Stimulated activated CD4-positive, alpha-beta T cell treated with anti-CD3 and anti-CD28 coated beads, Interleukin-15, amount 100 ng/mL, for 48 hours (primary cell): ENCODE results near the gene TMEM106C.

Experiments
- DNase-seq, 2 donors: peaks; one replicate each; pipeline ENCODE4 v3.0.0-alpha.2; 2020; ENCODE audit warnings: low read depth in 2 of 2

Gene TMEM106C, protein sequence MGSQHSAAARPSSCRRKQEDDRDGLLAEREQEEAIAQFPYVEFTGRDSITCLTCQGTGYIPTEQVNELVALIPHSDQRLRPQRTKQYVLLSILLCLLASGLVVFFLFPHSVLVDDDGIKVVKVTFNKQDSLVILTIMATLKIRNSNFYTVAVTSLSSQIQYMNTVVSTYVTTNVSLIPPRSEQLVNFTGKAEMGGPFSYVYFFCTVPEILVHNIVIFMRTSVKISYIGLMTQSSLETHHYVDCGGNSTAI

DNA sequence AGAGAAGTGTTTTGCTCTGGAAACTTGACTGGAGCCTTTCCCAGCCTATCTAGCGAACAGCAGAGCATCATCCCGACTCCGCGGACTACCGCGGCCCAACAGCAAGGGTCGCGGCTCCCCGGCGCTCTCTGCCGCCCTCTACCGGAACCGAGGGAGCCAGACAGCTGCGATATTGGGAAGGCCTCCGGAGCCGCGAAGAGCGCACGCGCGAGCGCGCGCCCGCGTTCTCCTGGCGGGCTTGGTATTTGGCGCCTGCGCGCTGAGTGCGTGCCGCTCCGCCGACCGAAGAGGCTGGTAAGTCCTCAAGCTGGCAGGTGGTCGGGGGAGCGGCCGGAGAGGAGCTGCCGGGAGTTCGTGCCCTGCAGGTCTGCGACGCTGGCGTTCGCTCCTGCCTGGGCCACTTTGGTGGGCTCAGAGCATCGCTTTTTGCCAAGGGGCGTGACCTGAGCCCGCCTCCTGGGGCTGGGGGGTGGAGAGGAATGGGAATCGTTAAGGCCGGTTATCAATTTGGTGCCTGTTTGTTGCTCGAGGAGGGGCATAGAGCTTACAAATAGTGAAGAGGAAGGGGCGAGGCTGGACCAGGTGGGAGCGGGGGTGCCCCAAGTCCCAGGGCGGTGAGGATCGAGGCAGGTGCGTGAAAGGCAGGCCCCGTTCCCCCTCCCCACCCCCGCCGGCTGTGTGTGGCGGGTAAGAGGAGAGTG, at the start of gene TMEM106C:
TMEM106C (plus strand) TSS at position 257 of the 701 bp plus-strand sequence. CDS start 641 bp downstream, outside the sequence.
- peak; percentile 84 to 88 for DNase-seq

DNA sequence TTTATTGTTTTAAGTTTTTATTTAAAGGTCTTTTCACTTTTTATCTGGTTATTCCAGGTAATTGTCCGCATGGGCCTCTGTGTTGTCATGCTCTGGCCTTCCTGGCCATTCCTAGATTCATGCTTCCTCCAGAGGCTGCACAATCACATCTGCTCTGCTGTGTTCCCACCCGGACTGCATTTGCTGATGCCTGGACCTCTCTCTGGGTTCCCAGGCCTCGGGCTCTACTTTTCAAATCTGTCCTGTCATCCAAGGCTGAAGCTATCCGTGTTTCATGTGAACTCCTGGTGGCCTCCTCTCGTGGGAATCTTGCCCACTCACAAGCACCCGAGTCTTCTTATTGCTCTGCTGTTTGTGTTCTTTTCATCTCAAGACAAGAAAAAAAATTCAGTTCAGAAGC, 42.5 kb upstream of the TMEM106C start:
- no peak for DNase-seq

DNA sequence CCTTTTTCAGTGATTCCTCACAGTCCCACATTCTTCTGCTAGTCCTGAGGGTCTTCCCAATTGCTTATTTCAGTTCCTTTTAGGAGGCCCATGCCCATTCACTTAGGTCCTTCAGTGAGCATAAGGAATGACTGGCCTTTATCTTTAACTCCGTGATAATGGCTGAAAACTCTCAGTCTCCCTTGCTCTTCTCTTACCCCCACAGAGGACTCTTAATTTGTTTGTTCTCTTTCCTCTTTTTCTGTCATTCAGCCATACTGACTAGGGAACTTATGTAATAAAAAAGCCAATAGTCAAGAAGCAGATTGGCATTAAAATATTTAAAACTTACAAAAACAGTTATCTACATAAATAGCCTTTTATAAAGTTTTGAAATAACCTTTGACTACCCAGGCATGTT, 41.5 kb upstream of the TMEM106C start:
- no peak for DNase-seq

DNA sequence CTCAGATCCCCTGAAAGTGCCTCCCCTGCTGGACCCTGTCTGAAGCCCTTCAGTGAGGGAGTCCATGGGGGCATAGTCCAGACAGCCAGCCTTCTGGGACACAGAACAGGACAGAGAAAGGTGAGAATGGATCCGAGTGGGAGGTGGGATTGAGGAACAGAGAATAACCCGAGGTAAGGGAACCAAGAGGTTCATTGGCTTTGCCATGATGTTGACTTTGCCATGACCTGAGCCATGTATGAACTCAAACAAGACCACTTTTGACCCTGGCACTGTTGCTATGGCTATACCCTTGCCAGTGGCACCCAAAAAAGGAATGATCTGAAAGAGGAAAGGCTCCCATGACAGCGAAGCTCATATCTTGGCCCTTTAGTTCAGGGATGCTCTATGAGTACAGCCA, 36.0 kb upstream of the TMEM106C start:
- DNase-seq, result no peak

DNA sequence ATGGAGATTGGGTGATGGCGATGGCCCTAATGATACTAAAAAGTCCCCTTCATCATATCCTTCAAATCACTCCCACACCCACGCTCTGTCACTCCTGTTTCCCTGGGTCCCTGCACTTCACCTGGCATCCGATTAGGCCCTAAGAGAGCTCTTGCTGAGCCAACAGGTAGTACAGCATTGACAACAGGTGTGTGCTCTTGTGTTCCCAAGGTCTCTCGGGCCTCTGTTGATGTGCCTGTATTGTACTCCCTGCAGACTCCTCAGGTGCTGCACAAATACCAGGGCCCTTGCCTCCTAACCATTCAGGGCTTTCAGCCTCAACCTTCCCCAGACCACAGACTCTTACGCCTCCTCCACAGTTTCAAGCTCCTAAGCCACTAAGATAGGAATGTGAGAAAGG, 32.8 kb upstream of the TMEM106C start:
- no peak for DNase-seq

DNA sequence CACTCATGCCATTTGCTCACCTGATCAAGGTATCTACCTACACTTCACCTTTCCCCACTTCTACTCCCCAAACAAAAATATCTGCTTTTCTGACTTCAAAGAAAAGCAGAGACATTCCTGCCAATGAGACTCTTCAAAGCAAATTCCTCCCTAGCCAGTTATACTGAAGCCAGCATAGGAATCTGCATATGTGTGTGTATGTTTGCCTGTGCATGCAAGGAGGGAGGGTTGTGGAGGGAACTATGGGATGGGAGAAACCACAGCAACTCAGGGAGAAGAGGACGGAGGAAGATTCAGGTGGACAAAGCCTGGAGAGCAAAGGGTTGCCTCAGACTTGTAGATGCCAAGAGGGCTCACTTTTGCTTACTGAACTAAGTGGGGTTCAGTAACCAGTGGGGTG, 32.2 kb upstream of the TMEM106C start:
- no peak for DNase-seq

DNA sequence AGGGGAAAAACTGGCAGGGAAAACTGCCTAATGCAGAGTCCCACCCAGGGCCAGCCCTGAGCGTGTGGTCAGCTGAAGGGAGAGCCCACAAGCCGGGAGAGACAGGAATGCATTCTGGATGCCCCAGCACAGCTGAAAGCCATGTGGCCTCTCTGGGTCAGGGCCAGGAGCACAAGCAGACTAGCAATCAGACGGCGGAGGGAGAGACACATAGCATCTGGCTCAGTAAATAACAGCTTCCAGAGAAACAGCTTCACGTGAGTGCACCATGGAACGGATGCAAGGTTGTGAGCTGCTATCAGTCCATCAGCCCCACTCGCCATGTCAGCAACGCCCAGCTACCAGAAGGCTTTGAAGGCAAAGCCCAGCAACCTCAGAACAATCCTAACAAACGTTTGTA, 28.2 kb upstream of the TMEM106C start:
- DNase-seq, result no peak

DNA sequence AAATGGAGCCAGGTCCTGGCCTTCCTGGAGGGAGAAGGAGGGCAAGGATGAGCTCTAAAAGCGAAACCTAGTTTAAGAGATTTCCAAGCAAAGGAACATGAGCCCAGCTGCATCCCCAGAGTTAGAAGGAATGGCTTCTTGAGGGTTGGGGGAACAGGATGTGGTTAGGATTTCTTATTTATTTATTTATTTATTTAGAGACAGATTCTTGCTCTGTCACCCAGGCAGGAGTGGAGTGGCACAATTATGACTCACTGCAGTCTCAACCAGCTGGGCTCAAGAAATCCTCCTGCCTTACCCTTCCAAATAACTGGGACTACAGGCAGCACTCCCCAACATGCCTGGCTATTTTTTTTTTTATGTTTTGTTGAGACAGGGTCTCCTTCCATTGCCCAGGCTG, 25.3 kb upstream of the TMEM106C start:
- DNase-seq, result no peak

DNA sequence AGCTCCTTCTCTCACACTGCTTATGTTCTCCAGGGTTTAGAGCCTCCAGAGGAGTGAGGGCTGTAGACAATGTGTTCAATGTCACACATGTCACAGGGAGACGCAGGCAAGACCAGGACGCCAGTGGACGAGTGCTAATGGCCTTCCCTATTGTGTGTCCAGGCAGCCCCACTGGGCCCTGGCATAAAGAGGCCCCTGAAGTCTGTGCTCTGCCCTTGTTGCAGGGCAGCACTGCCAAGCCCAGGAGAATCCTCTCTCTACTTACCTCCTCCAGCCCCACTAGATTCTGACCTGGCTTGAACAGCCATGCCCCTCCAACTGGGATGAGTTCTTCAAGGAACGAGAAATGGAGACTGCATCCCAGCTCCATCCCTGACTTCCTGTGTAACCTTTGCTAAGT, 24.8 kb upstream of the TMEM106C start:
- no peak for DNase-seq

DNA sequence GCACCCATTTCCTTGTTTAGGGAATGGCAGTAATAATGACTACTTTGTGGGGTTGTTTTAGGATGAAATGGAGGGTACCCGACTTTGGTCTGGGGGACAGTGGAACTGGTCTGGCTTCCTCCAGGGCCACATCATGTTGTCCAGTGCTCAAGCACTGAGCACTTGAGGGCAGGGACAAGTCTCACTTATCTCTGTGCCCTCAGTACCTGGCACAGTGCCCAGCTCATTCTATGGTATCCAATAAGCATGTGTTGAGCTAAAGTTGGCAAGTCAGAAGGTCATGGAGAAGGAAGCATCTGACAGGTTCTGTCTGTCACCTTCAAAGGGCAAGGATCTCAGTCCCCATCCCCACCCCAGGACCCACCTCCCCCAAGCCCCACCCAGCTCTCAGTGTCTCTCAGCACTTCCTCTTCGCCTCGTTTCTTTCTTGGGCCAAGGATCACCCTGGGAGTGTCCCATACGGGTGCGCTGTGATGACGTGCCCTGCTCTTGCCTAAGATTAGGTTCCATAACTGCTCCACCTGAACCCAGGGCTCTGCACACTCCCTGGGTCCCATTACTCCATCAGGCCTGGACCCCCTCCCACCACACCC, 24.3 kb upstream of the TMEM106C start:
- DNase-seq, result no peak

DNA sequence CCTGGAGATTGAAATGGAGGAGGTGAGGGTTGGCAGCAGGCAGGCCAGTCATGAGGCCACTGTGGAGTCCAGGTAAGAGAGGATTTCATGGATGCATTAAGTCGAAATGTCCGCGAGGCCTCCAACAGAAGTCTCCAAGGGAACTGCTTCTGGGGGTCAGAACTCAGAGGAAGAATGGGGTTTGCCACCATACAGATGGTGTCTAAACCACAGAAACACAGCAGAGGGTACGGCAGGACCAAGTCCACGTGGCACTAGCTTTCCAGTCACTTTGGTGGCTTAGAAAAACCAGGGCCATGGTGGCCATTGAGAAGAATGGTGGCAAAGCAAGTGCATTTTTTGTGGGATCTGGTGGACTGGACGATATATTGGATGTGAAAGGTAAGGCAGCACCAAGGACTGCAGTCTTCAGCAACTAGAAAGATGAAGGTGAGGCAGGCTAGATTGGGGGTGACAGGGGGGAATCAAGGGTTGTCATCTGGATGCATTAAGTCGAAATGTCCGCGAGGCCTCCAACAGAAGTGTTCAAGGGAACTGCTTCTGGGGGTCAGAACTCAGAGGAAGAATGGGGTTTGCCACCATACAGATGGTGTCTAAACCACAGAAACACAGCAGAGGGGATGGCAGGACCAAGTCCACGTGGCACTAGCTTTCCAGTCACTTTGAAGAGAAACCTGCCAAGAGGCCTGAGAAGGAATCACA, 22.5 kb upstream of the TMEM106C start:
- no peak for DNase-seq

DNA sequence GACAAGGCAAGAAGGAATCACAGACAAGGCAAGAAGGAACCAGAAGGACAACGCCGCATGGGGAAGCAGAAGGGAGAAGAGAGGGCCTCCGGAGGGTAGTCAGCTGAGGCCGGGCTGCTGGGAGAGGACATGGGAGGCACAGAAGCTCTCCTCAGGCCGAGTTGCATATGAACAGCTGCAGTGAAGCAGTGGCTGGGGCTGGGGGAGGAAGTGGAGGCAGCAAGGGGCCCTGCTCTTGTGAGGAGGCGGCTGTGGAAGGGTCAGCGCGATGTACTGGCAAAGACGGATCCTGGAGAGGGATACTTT, 22.0 kb upstream of the TMEM106C start:
- no peak for DNase-seq

DNA sequence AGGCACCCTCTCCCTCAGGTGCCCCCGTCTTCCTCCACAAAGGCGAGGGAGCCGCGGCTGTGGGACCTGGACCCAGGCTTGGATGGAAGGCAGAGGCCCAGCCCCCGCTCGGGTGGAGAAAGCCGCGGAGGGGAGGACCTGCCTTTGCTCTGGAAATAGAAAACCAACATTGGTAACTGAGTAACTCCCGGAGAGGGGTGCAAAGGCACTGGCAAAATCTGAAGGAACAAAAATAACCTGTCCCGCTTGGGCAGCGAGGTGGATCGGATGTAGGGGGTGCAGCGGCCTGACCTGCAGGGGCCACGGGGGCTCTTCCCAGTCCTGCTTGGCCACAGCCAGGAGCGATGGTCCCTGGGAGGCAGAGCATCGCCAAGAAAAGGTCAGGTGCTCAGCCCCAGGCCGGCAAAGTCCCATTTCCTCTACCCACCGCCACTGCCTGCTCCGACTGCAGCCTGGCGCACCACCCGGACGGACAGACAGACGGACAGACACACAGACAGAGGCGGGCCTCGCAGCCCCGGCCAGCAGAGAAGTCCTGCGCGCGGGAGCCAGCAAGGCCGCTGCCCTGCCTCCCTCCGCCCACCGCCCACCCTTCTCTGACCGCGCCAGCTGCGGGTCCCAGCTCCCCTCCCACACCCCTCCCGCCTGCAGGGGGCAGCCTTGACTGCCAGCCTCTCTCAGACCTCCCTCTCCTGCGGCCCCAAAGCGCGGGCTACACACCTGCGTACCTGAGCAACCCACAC, 21.4 kb upstream of the TMEM106C start:
- peak; percentile 18 to 30 for DNase-seq

DNA sequence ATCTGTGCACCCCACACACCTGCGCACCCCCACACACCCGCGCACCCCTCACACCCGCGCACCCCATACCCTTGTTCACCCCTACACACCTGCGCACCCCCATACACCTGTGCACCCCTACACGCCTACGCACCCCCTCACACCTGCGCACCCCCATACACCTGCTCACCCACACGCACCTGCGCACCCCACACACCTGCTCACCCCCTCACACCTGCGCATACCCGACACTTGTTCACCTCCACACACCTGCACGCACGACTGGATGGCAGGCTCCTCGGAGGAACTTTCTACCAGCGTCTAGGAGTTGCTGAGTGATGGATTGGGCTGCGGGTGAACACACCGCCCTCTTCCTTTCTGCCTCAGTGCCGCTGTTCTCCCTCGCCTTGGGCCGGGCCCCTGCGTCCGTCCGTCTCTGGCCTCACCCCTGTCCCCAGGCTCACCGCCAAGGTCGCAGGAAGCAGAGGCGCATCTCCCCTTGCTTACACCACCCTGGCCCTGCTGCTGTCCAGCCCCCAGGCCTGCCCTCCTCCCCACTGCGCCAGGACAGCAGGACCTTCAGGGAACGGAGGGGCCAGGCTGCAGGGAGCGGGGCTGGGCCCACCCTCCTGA, 20.7 kb upstream of the TMEM106C start:
- no peak for DNase-seq

DNA sequence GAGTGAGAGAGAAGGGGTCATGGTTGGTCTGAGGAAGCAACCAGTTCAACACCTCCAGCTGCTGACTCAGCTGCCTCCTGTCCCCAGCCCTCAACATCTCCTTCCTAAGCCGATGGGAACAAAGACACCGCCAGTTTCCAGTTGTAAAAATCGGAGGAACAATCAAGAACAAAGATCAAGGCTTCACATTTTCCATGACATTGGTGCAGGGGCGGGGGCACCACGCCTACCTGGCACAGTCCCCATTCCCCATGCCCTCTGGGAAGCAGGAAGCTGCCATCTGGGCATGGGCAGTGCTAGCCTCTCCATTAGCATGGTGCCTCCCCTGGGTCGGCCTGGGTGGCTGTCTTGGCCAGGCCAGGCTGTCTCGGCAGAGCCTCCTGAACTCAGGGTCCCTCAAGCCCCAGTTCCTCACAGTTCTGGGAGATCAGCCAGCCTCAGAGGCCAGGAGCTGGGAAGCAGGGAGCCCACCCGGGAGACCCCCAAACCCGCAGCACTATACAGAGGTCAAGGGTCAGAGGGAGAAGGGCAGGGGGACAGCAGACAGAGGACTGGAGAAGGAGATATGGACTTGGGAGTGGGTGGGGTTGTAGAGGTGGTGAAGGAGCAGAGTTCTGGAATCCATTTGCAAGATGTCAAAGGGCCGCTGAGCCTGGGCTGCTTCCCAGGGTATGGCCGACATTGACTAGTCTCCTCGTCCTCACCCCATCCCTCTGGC, 19.6 kb upstream of the TMEM106C start:
- DNase-seq, result no peak

DNA sequence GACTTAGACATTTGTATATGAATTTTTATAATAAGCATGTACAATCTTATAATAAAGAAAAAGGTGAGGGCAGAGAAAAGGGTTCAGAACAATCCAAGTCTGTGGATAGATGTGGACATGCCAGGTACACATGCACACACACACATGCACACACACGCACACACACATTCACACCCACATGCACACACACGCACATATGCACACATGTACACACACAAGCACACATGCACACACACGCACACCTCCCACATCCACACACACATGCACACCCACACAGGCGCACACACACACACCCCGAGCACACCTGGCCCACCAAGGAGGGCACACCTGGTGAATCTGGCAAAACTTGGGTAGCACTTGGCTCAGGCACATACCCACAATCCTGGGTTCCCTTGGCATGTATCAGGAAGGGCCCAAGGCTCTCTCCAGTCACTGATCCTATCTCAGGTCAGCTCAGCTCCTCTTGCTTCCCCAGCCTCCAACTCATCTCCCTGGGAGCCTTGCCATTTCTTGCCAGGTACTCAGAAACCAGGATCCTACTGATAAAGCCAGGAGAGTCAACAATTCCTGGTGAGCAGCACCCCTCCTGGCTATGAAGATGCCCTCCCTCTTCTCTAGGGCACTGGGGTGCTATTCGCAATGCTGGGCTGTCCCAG, 18.6 kb upstream of the TMEM106C start:
- DNase-seq, result no peak

DNA sequence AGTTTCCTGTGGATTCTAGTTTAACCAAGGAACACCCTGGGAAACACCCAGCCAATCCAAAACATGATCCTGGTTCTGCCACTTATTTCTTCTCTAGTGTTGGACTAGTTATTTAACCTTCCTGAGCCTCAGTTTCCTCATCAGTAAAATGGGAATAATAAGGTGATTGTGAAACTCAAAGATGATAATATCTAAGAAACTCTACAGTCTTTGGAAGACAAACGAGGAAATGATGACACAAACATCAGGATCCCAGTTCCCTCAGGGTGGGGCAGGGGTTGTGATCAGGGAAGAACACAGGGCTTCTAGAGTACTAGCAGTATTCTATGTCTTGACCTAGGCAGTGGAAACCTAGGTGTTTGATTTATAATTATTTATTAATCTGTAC, 18.1 kb upstream of the TMEM106C start:
- no peak for DNase-seq

DNA sequence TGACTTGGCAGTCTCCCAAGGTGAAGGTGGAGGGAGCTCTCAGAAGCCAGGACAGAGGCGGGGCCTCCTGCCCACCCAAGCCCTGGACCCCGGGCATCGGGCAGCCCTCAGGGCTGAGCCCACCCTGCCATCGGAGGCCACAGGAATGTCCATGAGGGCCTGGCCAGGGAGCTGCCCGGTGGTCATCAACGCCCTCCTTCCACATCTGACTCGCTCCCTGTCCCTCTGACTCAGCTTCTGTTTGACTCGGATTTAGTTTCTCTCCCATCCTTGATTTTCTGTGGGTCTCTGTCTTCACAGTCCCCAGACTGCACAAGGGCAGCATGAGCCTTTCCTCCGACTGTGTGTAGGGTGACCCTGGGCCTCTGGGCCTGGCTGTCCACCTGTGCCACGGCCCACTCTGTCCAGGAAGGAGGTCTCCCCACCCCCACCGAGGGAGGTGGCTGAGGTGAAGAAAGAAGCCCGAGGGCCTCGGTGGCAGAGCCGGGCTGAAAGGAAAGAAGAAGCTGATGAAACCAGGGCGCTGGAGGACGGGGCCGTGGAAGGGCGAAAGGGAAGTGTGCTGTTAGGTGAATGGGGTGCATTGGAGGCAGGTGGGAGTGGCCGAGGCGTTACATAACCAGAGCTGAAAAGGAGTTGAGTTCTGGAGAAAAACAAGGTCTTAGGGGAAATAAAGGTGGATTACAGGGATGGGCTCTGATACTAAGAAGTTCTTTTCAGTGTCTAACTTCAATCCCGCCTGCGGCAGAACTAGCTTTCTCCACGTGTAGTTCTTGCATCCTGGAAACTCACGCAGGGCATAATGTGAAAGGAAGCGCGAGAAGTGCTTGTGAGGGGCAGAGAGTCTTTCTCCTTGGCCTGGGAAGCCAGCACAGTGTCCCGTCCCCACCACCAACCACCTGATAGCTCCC, 16.7 kb upstream of the TMEM106C start:
- DNase-seq, result no peak

DNA sequence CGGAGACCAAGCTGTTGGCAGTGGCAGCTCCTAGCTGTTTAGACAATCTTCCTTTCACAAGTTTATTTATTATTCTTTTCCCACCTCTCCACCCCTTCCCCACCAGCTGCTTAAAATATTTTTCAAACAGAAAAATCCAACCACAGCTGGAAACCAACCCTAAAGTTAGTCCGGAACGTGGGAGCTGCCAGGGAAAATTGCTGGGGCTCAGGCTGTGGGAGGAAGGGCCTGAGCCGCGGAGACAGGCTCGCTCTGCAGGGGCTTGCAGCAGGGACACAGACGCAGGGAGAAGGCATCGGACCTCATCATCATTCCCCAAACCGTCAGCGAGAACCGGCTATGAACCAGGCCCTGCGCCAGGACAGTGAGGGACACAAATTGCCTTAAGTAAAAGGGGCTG, 16.1 kb upstream of the TMEM106C start:
- no peak for DNase-seq
